ENCODE data around the gene NUAK2. TPM values are rescaled to one million over a fixed set of nuclear protein-coding genes. Genes with fewer than 3 reads are reported as not detected.

The NUAK2 gene
- total and polyA plus RNA-seq, 2 donors (not counting 3 experiments of a cell fraction or from before 2014, with no cell fraction given) = 1.8 to 2.5 TPM

GRCh38 chr1:205358579-205358978, 37.0 kb upstream of the NUAK2 start:
- no peak overlapping the region for H3K27ac ChIP-seq (ENCODE audit: insufficient read depth, low read depth, low read length)
- H3K4me3 ChIP-seq (replicated peaks in 1 of 3; ENCODE audit: insufficient read depth in 1 of 3, low read depth in 1 of 3, low read length in 3 of 3) = no peak overlapping the region
- H2AFZ ChIP-seq (ENCODE audit: low read depth, low read length) = no peak overlapping the region
- no peak overlapping the region for H3K9ac ChIP-seq (replicated peaks; ENCODE audit: extremely low read depth, insufficient read depth, low read length)
- peaks cover 27 to 36% of the 10 kb centered on the region in 2 experiments for H3K27me3 ChIP-seq (ENCODE audit: control insufficient read depth in 2 of 2, insufficient read depth in 2 of 2, low read length in 2 of 2)
- no peaks in the 10 kb centered on the region for H3K36me3 ChIP-seq (ENCODE audit: control insufficient read depth in 2 of 2, extremely low read depth in 1 of 2, insufficient read depth in 2 of 2, low read length in 2 of 2)
- dilution Hi-C loops (cut with MboI; ENCODE audit: extremely low pct_ligation_motif_present, low sequenced_read_pairs) (no loop called here), intact Hi-C loops (cut with micrococcal nuclease) (no loop called here)
- no peaks in the 10 kb centered on the region for H3K4me1 ChIP-seq (ENCODE audit: control insufficient read depth, extremely low read depth, insufficient read depth, low read length)
- no peaks in the 10 kb centered on the region for H3K79me2 ChIP-seq (ENCODE audit: control insufficient read depth, insufficient read depth, low read length)
- POLR2A ChIA-PET = no interaction called here
- DNase-seq (ENCODE audit: low read depth, low spot score) (no peak), FAIRE-seq (no peak)
- H4K20me1 ChIP-seq (replicated peaks; ENCODE audit: control insufficient read depth, extremely low read depth, insufficient read depth, low read length) = no peaks in the 10 kb centered on the region
- no TSS peak for BruUV-seq (replicated peaks)
- H3K4me2 ChIP-seq (ENCODE audit: insufficient read depth, low read length) = no peak overlapping the region
- TF ChIP-seq GATA2 (IDR thresholded peaks at IDR 0.05; ENCODE audit: insufficient read depth, insufficient read length, low read depth, low read length) = no peak
- TF ChIP-seq FOS (IDR thresholded peaks at IDR 0.05; ENCODE audit: borderline replicate concordance, insufficient read depth, low read length) = no peak
- CTCF ChIA-PET = interaction anchor here (2.9 kb wide), 1 partner anchor 127 kb away, joined by 13 read pairs; no protein-coding TSS in a partner anchor
- no peaks in the 10 kb centered on the region for H3K9me3 ChIP-seq (replicated peaks; ENCODE audit: control insufficient read depth, insufficient read depth, low read length)
- no peaks in the 10 kb centered on the region for H3K9me1 ChIP-seq (replicated peaks; ENCODE audit: control insufficient read depth, extremely low read depth, insufficient read depth, low read length)

DNA sequence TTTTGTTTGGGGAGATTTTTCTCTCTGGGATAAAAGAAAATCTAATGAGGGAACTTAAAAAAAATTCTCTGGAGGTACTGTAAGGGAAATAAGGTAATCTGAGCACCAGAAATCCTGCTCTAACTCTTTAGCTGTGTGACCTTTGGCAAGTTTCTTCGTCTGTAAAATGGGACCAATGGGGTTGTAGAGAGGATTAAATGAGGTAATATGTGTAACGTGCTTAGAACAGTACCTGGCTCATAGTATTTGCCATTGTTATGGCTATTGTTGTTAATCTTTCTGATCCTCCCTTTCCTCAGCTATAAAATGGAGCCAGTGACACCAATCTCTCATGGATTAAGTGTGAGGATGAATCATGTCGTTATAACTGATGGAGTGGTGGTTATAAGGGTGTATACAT, 36.0 kb upstream of the NUAK2 start:
- Histone ChIP-seq H3K4me2 (ENCODE audit: insufficient read depth, low read length) (no peak overlapping the region), H4K20me1 (replicated peaks; ENCODE audit: control insufficient read depth, extremely low read depth, insufficient read depth, low read length) (no peaks in the 10 kb centered on the region), H3K4me3 (replicated peaks in 1 of 3; ENCODE audit: insufficient read depth in 1 of 3, low read depth in 1 of 3, low read length in 3 of 3) (no peak overlapping the region), H3K27me3 (ENCODE audit: control insufficient read depth in 2 of 2, insufficient read depth in 2 of 2, low read length in 2 of 2) (peaks cover 24 to 35% of the 10 kb centered on the region in 2 experiments), H2AFZ (ENCODE audit: low read depth, low read length) (no peak overlapping the region), H3K4me1 (ENCODE audit: control insufficient read depth, extremely low read depth, insufficient read depth, low read length) (no peaks in the 10 kb centered on the region), H3K9me1 (replicated peaks; ENCODE audit: control insufficient read depth, extremely low read depth, insufficient read depth, low read length) (no peaks in the 10 kb centered on the region), H3K36me3 (ENCODE audit: control insufficient read depth in 2 of 2, extremely low read depth in 1 of 2, insufficient read depth in 2 of 2, low read length in 2 of 2) (no peaks in the 10 kb centered on the region), H3K9ac (replicated peaks; ENCODE audit: extremely low read depth, insufficient read depth, low read length) (no peak overlapping the region), H3K9me3 (replicated peaks; ENCODE audit: control insufficient read depth, insufficient read depth, low read length) (no peaks in the 10 kb centered on the region), H3K27ac (ENCODE audit: insufficient read depth, low read depth, low read length) (no peak overlapping the region), H3K79me2 (ENCODE audit: control insufficient read depth, insufficient read depth, low read length) (no peaks in the 10 kb centered on the region)
- dilution Hi-C loops (cut with MboI; ENCODE audit: extremely low pct_ligation_motif_present, low sequenced_read_pairs) = no loop called here
- ChIA-PET CTCF (interaction anchor here (2.9 kb wide), 1 partner anchor 128 kb away, joined by 13 read pairs; no protein-coding TSS in a partner anchor), POLR2A (no interaction called here)
- DNase-seq (ENCODE audit: low read depth, low spot score) = no peak
- intact Hi-C loops (cut with micrococcal nuclease) = no loop called here
- no TSS peak for BruUV-seq (replicated peaks)
- TF ChIP-seq POLR2AphosphoS5 (IDR thresholded peaks at IDR 0.05; ENCODE audit: insufficient read depth, low read depth, low read length) (no peak), GATA2 (IDR thresholded peaks at IDR 0.05; ENCODE audit: insufficient read depth, insufficient read length, low read depth, low read length) (no peak), POLR2A (IDR thresholded peaks at IDR 0.05; ENCODE audit: low read depth, low read length) (no peak), EZH2 (IDR thresholded peaks at IDR 0.05; ENCODE audit: borderline replicate concordance, low read depth, low read length, severe bottlenecking) (no peak), FOS (IDR thresholded peaks at IDR 0.05; ENCODE audit: borderline replicate concordance, insufficient read depth, low read length) (no peak), MYC (IDR thresholded peaks at IDR 0.05; ENCODE audit: low read depth, low read length) (no peak), JUN (IDR thresholded peaks at IDR 0.05; ENCODE audit: borderline replicate concordance, insufficient read depth, insufficient read length, low read depth) (no peak), CTCF (IDR thresholded peaks at IDR 0.05; ENCODE audit: extremely low read depth in 1 of 2, insufficient read depth in 1 of 2, low read depth in 1 of 2, low read length in 2 of 2) (no peak)
- TF ChIP-seq, protein P1, sequence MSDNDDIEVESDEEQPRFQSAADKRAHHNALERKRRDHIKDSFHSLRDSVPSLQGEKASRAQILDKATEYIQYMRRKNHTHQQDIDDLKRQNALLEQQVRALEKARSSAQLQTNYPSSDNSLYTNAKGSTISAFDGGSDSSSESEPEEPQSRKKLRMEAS (IDR thresholded peaks at IDR 0.05; ENCODE audit: insufficient read depth, insufficient read length) = no peak
- FAIRE-seq = no peak
